Measurements from ENCODE around the gene SLC5A6. TPM values are rescaled to one million over a fixed set of nuclear protein-coding genes. Genes with fewer than 3 reads are reported as not detected.

SLC5A6 gene
- polyA plus RNA-seq, 3 donors, result 32.9 to 37.4 (median 36.7) TPM

Other genes starting within 250 kb of the SLC5A6 start
- 10 to 100 TPM; 10.6 to 11.9 (median 11.4) TPM for gene MAPRE3, start 241.6 kb downstream of the SLC5A6 start, polyA plus RNA-seq (ENCODE audit: insufficient read length in 3 of 3)
- gene TMEM214, start 179.3 kb downstream of the SLC5A6 start, polyA plus RNA-seq (ENCODE audit: insufficient read length in 3 of 3), result 10 to 100 TPM; 51.3 to 54.4 (median 52.8) TPM
- 10 to 100 TPM; 60.9 to 64.2 (median 61.0) TPM for gene AGBL5, start 160.6 kb downstream of the SLC5A6 start, polyA plus RNA-seq (ENCODE audit: insufficient read length in 3 of 3)
- gene OST4, start 140.6 kb downstream of the SLC5A6 start, polyA plus RNA-seq (ENCODE audit: insufficient read length in 3 of 3), result 100 to 1,000 TPM; 229 to 284 (median 261) TPM
- 10 to 100 TPM; 61.8 to 70.7 (median 70.5) TPM for gene EMILIN1, start 133.7 kb downstream of the SLC5A6 start, polyA plus RNA-seq (ENCODE audit: insufficient read length in 3 of 3)
- 10 to 100 TPM; 39.5 to 54.9 (median 54.8) TPM for gene KHK, start 125.5 kb downstream of the SLC5A6 start, polyA plus RNA-seq (ENCODE audit: insufficient read length in 3 of 3)
- 1 to 10 TPM; 5.0 to 5.8 (median 5.3) TPM for gene CGREF1, start 93.1 kb downstream of the SLC5A6 start, polyA plus RNA-seq (ENCODE audit: insufficient read length in 3 of 3)
- gene ABHD1, start 88.5 kb downstream of the SLC5A6 start, polyA plus RNA-seq (ENCODE audit: insufficient read length in 3 of 3), result 1 to 10 TPM in 2 of 3 donors, under 1 TPM in 1; 0.88 to 1.4 (median 1.3) TPM
- 10 to 100 TPM; 51.5 to 55.3 (median 51.7) TPM for gene PREB, start 77.6 kb downstream of the SLC5A6 start, polyA plus RNA-seq (ENCODE audit: insufficient read length in 3 of 3)
- gene PRR30, start 72.9 kb downstream of the SLC5A6 start, polyA plus RNA-seq (ENCODE audit: insufficient read length in 3 of 3), result not detected
- gene TCF23, start 63.3 kb downstream of the SLC5A6 start, polyA plus RNA-seq (ENCODE audit: insufficient read length in 3 of 3), result under 1 TPM; 0.62 to 0.93 (median 0.68) TPM
- 100 to 1,000 TPM; 164 to 175 (median 169) TPM for gene ATRAID, start 227 bp downstream of the SLC5A6 start, polyA plus RNA-seq (ENCODE audit: insufficient read length in 3 of 3)
- gene CAD, start 5.1 kb upstream of the SLC5A6 start, polyA plus RNA-seq (ENCODE audit: insufficient read length in 3 of 3), result 10 to 100 TPM; 40.8 to 42.0 (median 41.9) TPM
- gene SLC30A3, start 50.8 kb upstream of the SLC5A6 start, polyA plus RNA-seq (ENCODE audit: insufficient read length in 3 of 3), result 1 to 10 TPM; 4.4 to 6.0 (median 5.5) TPM
- under 1 TPM; 0.47 to 0.76 (median 0.58) TPM for gene DNAJC5G, start 63.2 kb upstream of the SLC5A6 start, polyA plus RNA-seq (ENCODE audit: insufficient read length in 3 of 3)
- 1 to 10 TPM; 3.2 to 3.9 (median 3.6) TPM for gene TRIM54, start 70.2 kb upstream of the SLC5A6 start, polyA plus RNA-seq (ENCODE audit: insufficient read length in 3 of 3)
- under 1 TPM; 0.19 to 0.59 (median 0.36) TPM for gene UCN, start 96.2 kb upstream of the SLC5A6 start, polyA plus RNA-seq (ENCODE audit: insufficient read length in 3 of 3)
- gene MPV17, start 110.8 kb upstream of the SLC5A6 start, polyA plus RNA-seq (ENCODE audit: insufficient read length in 3 of 3), result 10 to 100 TPM; 70.9 to 85.0 (median 77.1) TPM
- gene GTF3C2, start 144.5 kb upstream of the SLC5A6 start, polyA plus RNA-seq (ENCODE audit: insufficient read length in 3 of 3), result 10 to 100 TPM; 64.5 to 71.2 (median 67.7) TPM
- 10 to 100 TPM; 50.9 to 55.0 (median 51.2) TPM for gene EIF2B4, start 158.1 kb upstream of the SLC5A6 start, polyA plus RNA-seq (ENCODE audit: insufficient read length in 3 of 3)
- gene SNX17, start 158.3 kb upstream of the SLC5A6 start, polyA plus RNA-seq (ENCODE audit: insufficient read length in 3 of 3), result 100 to 1,000 TPM; 100 to 114 (median 106) TPM
- gene ZNF513, start 168.5 kb upstream of the SLC5A6 start, polyA plus RNA-seq (ENCODE audit: insufficient read length in 3 of 3), result 10 to 100 TPM; 16.9 to 19.1 (median 16.9) TPM
- 100 to 1,000 TPM in 2 of 3 donors, 10 to 100 TPM in 1; 95.5 to 109 (median 103) TPM for gene PPM1G, start 197.3 kb upstream of the SLC5A6 start, polyA plus RNA-seq (ENCODE audit: insufficient read length in 3 of 3)
- gene NRBP1, start 216.4 kb upstream of the SLC5A6 start, polyA plus RNA-seq (ENCODE audit: insufficient read length in 3 of 3), result 100 to 1,000 TPM; 126 to 135 (median 130) TPM
- 1 to 10 TPM; 5.6 to 8.1 (median 6.5) TPM for gene KRTCAP3, start 230.1 kb upstream of the SLC5A6 start, polyA plus RNA-seq (ENCODE audit: insufficient read length in 3 of 3)

Data from right renal cortex interstitium (tissue), 3 donors.